ENCODE measurements around the gene HLX. TPM values are rescaled to one million over a fixed set of nuclear protein-coding genes. Genes with fewer than 3 reads are reported as not detected.

Gene HLX
- total and polyA plus RNA-seq, 7 donors = 3.2 to 11.6 (median 4.3) TPM

DNA sequence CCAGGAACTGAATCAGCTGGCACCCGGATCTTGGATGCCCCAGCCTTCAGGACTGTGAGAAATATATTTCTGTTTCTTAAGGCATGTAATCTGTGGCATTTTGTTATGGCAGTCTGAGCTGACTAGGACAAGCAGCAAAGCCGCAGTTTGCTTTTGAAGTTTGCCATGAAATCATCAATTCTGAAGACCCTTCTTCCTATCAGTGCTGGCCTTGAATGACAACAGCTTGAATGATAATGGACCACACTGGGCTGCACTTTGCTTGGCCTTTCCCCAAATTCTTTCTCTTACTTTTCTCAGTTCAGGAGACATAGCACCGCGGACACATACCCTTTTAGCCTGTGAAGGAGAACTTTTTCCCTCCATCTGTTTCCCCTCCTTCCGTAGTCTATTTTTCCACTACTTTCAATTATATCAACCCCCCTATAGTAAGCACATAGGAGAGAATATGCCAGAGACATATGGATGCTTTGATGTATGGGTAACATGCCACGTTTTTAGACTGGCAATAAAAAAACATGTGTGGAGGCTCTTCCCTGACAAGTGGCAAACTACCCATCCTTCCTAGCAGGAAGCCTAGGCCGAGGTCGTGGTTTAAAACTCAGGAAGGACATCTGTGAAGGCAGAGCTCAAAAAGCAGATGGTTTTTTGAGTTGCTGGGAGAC lies 42.9 kb downstream of the HLX start:
- intact Hi-C loops (cut with DNase I) = no loop called here
- no peaks in the 10 kb centered on the region for H3K27me3 ChIP-seq (ENCODE audit: insufficient read depth in 3 of 3, low read length in 2 of 3)
- ATAC-seq = no peak
- 49 to 68% (median 49%) methylated on average over 8 of the region's 8 CpGs for WGBS, 3 donors
- no peak for TF ChIP-seq CTCF (IDR thresholded peaks at IDR 0.05)
- DNase-seq = no peak
- H3K9me3 ChIP-seq = no peaks in the 10 kb centered on the region
- peaks cover 17% of the 10 kb centered on the region for H3K4me1 ChIP-seq
- no peaks in the 10 kb centered on the region for H3K36me3 ChIP-seq (ENCODE audit: insufficient read depth in 1 of 2, low read depth in 1 of 2)
- peak overlapping the region; percentile 30 for H3K27ac ChIP-seq
- no peak overlapping the region for H3K4me3 ChIP-seq

DNA sequence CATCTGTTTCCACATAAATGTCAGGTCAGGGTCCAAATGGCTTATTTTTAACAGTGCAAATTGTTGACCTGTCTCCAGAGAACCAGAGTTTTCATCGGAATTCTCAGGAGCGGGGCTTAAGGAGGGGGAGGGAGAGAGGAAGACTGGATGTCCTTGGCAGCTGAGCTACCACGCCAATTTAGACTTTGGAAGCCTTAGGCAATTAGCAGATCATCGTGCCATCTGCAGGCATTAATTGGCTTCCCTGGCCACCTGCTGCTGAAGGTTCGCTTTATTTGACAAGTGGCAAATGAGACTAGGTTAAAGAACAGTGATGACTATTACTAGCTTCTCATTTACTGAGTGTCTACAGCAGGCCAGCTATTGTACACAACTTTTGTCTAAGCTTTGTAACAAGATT lies 43.7 kb downstream of the HLX start:
- WGBS, 3 donors = 29 to 45% (median 37%) methylated on average over 5 of the region's 5 CpGs

DNA sequence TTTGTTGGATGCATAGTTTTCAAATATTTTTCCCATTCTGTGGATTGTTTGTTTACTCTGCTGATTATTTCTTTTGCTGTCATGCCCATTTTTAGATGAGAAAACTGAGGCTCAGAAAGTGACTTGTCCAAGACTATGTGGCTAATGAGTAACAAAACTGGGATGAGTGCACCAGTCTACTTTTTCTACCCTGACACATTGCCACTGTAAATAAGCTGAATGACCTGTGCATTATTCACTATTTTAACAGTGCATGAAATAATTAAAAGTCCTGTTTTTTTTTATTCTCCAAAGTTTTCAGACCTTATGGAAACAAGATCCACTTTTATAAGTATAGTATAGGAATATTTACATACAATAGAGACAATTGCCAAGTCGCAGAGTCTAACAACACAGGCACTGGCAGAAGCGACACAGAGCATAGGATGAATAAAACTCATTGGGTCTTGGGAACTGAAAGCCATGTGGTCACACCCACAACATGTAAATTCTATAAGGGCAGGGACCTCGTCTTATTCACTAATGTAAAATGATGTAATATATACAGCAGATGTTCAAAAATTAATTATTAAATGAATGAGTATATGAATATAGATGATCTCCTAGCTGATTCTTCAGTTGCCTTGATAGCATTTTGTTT lies 45.2 kb downstream of the HLX start:
- Histone ChIP-seq H3K27ac (no peak overlapping the region), H3K4me1 (peaks cover 12% of the 10 kb centered on the region), H3K9me3 (no peaks in the 10 kb centered on the region), H3K27me3 (ENCODE audit: insufficient read depth in 3 of 3, low read length in 2 of 3) (no peaks in the 10 kb centered on the region), H3K36me3 (ENCODE audit: insufficient read depth in 1 of 2, low read depth in 1 of 2) (no peaks in the 10 kb centered on the region), H3K4me3 (no peak overlapping the region)
- intact Hi-C loops (cut with DNase I) = no loop called here
- ATAC-seq (no peak), DNase-seq (no peak)
- TF ChIP-seq CTCF (IDR thresholded peaks at IDR 0.05) = no peak
- WGBS, 3 donors = 88 to 94% (median 93%) methylated on average over 3 of the region's 3 CpGs

More for the DNA sequence above, 43.7 kb downstream of the HLX start:
- ATAC-seq (peak in 1 of 4 donors; percentile 48), DNase-seq (no peak)
- Histone ChIP-seq H3K36me3 (ENCODE audit: insufficient read depth in 1 of 2, low read depth in 1 of 2) (no peaks in the 10 kb centered on the region), H3K9me3 (no peaks in the 10 kb centered on the region), H3K27me3 (ENCODE audit: insufficient read depth in 3 of 3, low read length in 2 of 3) (no peaks in the 10 kb centered on the region), H3K4me1 (peaks cover 17% of the 10 kb centered on the region), H3K4me3 (no peak overlapping the region), H3K27ac (no peak overlapping the region)
- no peak for TF ChIP-seq CTCF (IDR thresholded peaks at IDR 0.05)
- intact Hi-C loops (cut with DNase I) = no loop called here

DNA sequence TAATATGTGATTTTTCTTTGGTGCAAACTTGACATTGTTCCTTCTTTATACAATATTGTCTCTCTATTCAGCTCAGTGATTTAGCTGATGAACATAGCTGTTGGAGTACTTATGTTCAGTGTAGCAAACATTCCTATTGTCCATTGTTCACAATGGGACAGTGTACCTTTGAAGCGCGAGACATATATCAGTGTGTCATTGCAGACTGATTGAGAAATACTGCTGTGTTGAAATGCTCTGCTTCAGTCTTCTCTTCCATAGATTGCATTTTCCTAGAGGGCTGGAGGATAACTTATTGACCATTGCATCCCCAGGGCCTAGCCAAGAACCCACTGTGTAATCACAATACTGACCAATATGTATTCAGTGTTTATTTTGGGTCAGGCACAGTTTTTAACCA lies 46.5 kb downstream of the HLX start:
- peaks cover 12% of the 10 kb centered on the region for H3K4me1 ChIP-seq
- no peak overlapping the region for H3K4me3 ChIP-seq
- H3K9me3 ChIP-seq = no peaks in the 10 kb centered on the region
- 93 to 96% (median 95%) methylated on average over 2 of the region's 2 CpGs for WGBS, 3 donors
- DNase-seq = no peak
- ATAC-seq = peak in 3 of 4 donors; percentile 31 to 44 (median 34)
- no peaks in the 10 kb centered on the region for H3K36me3 ChIP-seq (ENCODE audit: insufficient read depth in 1 of 2, low read depth in 1 of 2)
- intact Hi-C loops (cut with DNase I) = no loop called here
- no peak for TF ChIP-seq CTCF (IDR thresholded peaks at IDR 0.05)
- H3K27me3 ChIP-seq (ENCODE audit: insufficient read depth in 3 of 3, low read length in 2 of 3) = no peaks in the 10 kb centered on the region
- peak overlapping the region; percentile 67 for H3K27ac ChIP-seq

Data from psoas muscle (tissue), 8 donors.